Measurements from ENCODE around the gene TNPO2.
A peak's percentile ranks its signal among the peaks of the same experiment; 100 is the strongest.

DNA sequence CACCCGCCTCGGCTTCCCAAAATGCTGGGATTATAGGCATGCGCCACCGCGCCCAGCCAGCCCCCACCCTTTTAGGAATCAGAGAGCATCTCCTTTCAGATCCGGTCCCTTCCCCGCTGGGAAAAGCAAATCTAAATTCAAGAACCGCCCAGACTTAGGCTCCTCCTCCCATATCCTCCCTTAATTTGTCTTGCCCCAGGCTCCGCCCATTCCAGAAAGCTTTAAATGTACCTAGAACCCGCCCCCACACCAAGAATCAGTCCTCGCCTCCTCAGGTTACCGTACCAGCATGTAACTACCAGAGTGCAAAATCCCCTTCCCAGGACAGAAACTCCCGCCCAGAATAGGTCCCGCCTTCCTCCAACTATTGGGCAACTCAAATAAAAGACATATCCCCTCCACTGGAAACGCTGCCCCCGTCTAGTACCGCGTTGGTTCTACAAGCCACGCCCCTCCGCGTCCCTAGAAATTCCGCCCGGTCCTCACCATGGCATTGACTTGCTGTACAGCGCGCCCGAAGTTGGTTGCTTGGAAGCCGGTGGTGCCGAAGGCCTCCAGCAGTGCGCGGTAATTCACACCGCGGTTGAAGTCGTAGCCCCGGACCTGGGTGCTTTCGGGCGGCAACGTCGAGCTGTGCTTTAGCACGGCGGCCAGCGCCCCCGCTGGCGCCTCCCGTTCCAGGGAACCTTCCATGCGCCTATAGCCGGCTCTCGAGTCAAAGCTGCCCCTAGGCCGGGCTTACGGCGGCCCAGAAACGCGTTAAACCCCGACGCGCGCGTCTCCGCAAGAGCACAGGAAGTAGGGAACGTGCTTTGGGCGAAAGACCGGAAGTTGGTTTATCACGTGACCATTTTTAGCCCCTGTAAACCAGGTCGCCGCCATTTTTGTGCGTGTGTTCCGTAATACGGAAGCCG lies 42.4 kb downstream of the TNPO2 start, which contains the start of gene DHPS:
- TF ChIP-seq, protein P1, sequence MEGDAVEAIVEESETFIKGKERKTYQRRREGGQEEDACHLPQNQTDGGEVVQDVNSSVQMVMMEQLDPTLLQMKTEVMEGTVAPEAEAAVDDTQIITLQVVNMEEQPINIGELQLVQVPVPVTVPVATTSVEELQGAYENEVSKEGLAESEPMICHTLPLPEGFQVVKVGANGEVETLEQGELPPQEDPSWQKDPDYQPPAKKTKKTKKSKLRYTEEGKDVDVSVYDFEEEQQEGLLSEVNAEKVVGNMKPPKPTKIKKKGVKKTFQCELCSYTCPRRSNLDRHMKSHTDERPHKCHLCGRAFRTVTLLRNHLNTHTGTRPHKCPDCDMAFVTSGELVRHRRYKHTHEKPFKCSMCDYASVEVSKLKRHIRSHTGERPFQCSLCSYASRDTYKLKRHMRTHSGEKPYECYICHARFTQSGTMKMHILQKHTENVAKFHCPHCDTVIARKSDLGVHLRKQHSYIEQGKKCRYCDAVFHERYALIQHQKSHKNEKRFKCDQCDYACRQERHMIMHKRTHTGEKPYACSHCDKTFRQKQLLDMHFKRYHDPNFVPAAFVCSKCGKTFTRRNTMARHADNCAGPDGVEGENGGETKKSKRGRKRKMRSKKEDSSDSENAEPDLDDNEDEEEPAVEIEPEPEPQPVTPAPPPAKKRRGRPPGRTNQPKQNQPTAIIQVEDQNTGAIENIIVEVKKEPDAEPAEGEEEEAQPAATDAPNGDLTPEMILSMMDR (IDR thresholded peaks at IDR 0.05), result peak in 2 of 5 experiments; percentile 15 to 34
- TF ChIP-seq POLR2A (IDR thresholded peaks at IDR 0.05) (peak; percentile 19 to 35), EP300 (IDR thresholded peaks at IDR 0.05) (peak; percentile 82 to 89)

All from tibial nerve (tissue), 4 donors.